Measurements from ENCODE around the gene TAF8.

The TAF8 gene

DNA sequence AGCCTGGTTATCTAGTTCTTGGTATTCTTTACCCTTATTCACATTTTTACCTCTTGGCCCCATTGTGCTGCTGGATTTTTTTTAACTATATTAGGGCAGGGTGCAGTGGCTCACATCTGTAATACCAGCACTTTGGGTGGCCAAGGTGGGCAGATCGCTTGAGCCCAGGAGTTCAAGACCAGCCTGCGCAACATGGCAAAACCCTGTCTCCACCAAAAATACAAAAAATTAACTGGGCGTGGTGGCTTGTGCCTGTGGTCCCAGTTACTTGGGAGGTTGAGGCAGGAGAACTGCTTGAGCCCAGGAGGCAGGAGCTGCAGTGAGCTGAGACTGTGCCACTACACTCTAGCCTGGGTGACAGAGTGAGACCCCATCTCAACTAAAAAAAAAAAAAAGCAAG, 12.2 kb upstream of the TAF8 start:
- POLR2A ChIA-PET (ENCODE audit: low non-redundant PET) = interaction anchor here (0.7 kb wide), 1 partner anchor 18 kb away, joined by 10 read pairs; no protein-coding TSS in a partner anchor
- CTCF ChIA-PET = interaction anchor here (0.6 kb wide), 1 partner anchor 110 kb away, joined by 3 read pairs; no protein-coding TSS in a partner anchor
- H3K27ac ChIP-seq = no peak overlapping the region

DNA sequence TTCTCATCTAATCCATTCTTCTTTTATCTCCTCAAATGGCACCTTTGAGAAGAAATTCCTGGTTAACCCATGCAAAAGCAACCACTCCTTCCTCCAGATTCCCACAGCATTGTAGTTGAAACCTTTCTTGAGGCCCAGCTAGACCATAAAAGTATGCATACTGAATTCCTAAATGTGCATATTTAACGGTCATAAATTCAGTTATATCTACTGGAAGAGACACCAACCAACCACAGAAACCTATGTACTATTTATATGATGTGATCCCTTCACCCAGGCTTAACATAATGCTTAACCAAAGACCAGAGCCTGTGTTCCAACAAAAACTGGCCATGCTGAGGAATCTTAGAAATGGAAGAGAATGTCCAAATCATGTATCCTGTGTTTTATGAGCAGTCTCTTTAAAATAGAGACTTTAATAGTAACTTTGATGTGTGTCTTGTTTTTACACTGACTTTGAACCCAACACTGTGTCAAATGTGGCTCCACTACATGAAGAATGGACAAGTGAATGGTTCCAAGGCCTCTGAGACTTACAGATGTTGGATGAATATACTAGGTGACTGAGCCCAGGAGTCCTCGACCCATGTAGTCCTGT, 11.4 kb upstream of the TAF8 start:
- TF ChIP-seq, protein P1, sequence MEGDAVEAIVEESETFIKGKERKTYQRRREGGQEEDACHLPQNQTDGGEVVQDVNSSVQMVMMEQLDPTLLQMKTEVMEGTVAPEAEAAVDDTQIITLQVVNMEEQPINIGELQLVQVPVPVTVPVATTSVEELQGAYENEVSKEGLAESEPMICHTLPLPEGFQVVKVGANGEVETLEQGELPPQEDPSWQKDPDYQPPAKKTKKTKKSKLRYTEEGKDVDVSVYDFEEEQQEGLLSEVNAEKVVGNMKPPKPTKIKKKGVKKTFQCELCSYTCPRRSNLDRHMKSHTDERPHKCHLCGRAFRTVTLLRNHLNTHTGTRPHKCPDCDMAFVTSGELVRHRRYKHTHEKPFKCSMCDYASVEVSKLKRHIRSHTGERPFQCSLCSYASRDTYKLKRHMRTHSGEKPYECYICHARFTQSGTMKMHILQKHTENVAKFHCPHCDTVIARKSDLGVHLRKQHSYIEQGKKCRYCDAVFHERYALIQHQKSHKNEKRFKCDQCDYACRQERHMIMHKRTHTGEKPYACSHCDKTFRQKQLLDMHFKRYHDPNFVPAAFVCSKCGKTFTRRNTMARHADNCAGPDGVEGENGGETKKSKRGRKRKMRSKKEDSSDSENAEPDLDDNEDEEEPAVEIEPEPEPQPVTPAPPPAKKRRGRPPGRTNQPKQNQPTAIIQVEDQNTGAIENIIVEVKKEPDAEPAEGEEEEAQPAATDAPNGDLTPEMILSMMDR (conservative IDR thresholded peaks at IDR 0.05; ENCODE audit: low read depth) = no peak
- peak overlapping the region; percentile 18 for H3K27ac ChIP-seq
- ChIA-PET POLR2A (ENCODE audit: low non-redundant PET) (no interaction called here), CTCF (interaction anchor here (0.5 kb wide), 1 partner anchor 99 kb away, joined by 6 read pairs; no protein-coding TSS in a partner anchor)
- DNase-seq (ENCODE audit: low spot score) = no peak

More for the DNA sequence above, 12.2 kb upstream of the TAF8 start:
- DNase-seq (ENCODE audit: low spot score) = no peak
- TF ChIP-seq, protein P1 (conservative IDR thresholded peaks at IDR 0.05; ENCODE audit: low read depth) = no peak

DNA sequence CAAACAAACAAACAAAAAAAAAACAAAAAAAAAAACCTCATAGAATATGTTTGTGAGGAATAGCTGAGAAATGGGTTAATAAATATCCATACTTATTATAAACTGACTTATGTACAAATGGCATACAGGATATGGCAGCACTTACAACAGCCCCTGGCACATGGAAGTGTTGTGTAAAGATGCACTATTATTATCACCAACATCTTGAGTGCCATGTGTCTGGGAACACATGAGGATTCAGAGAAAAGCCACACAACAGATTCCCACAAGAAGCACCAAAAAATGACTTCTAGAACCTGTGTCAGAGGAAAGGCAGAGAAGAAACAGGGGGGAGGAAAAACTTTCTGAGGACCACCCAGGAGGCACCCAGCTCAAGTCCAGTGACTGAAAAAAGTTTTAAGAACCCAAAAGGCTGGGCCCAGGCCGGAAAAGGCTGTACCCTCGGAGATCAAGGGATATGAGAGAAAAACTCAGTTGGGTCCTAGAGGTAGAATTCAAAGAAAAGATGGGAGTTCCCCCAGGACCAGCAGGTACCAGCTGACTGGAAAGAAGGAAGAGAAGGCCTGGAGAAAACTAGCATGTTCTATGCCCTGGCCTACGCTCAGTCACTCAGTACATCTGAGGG, 9.4 kb upstream of the TAF8 start:
- peak overlapping the region; percentile 50; the same call in 1 of the 2 replicates for H3K27ac ChIP-seq
- ChIA-PET CTCF (interaction anchor here (0.8 to 1.2 kb wide), 4 partner anchors 12 to 258 kb away, joined by 3 to 8 read pairs (median 4); partner anchors contain the start of gene MED20), POLR2A (ENCODE audit: low non-redundant PET) (no interaction called here)

DNA sequence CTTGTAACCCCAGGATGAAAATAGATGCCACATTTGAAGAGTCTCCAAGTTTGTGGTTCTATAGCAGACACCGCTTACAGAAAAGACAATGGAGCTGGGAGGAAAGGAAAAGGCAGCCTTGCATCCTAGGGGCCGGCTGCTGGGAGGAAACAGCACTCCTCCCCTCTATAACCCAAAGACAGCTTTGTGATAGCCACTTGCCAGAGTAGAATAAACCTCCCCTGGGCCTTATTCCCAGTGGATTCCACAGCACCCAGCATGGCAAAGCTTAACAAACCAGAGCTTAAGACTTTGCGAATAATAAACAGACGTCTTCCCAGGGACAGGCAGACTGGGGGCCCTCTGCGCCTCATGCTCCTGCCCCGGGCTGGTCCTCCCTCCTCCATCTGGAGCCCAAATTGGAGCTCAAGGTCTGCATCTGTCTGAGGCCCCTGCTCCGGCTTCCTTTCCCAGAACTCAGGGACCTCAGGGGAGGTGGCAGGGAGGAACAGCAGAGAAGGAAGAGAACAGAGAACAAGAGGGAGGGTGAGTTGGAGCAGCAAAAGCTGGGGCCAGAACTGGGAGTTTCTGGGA, 8.8 kb upstream of the TAF8 start:
- DNase-seq (ENCODE audit: low spot score) = no peak
- ChIA-PET CTCF (interaction anchor here (0.6 to 1.2 kb wide), 3 partner anchors 10 to 258 kb away, joined by 3 to 4 read pairs (median 3); no protein-coding TSS in a partner anchor), POLR2A (ENCODE audit: low non-redundant PET) (no interaction called here)
- H3K27ac ChIP-seq = peak overlapping the region; percentile 50
- TF ChIP-seq, protein P1 (conservative IDR thresholded peaks at IDR 0.05; ENCODE audit: low read depth) = no peak

More for the DNA sequence above, 9.4 kb upstream of the TAF8 start:
- TF ChIP-seq, protein P1 (conservative IDR thresholded peaks at IDR 0.05; ENCODE audit: low read depth) = no peak
- no peak for DNase-seq (ENCODE audit: low spot score)

DNA sequence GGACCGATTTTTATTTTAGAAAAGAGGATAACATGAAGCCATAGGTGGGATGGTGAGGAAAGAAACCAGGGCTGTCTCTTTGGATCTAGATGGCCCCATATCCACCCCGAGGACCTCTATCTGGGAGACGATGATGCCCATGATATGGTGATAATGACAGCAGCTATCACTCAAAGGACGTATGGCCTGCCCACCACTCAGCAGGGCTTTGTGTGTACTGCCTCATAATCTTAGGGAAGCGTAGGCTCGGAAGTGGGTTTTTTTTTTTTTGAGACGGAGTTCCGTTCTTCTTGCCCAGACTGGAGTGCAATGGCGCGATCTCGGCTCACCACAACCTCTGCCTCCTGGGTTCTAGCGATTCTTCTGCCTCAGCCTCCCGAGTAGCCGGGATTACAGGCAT, 8.2 kb upstream of the TAF8 start:
- TF ChIP-seq, protein P1 (conservative IDR thresholded peaks at IDR 0.05; ENCODE audit: low read depth) = no peak
- CTCF ChIA-PET = interaction anchor here (1.1 kb wide), 1 partner anchor 195 kb away, joined by 3 read pairs; no protein-coding TSS in a partner anchor
- no peak for DNase-seq (ENCODE audit: low spot score)
- peak overlapping the region; percentile 50 for H3K27ac ChIP-seq
- POLR2A ChIA-PET (ENCODE audit: low non-redundant PET) = no interaction called here

DNA sequence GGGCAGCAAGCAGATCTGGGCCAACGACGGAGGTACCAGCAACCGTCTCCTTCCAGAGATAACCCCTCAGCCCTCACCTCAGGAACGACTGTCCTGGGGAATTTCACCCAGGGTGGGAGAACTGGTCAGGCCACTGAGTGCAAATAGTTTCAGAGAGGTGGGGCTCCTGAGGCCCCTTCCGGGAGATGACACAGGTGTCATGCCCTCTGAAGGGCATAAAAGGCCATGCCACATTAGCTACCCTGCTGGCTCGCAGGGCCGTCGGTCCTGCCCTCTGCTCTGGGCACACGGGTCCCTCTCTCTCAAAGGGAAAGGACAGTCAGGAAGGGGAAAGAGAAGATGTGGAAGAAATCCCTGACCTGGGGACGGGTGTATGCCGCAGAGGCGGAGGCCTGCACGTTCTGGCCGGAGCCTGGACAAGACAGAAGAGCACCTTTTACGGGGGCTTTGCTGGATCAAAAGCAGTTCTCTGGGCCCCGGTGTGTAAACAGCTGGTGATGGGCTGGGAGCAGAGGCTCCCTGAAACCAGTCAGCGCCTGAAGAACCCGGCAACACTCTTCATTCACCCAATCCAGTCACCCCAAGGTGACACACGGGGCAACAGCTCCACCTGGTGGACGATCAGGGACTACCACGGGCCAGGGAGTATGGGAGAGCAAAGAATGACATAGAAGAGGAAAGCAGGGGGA, 6.4 kb upstream of the TAF8 start:
- TF ChIP-seq, protein P1 (conservative IDR thresholded peaks at IDR 0.05; ENCODE audit: low read depth) = peak; percentile 90
- POLR2A ChIA-PET (ENCODE audit: low non-redundant PET) = no interaction called here
- peak overlapping the region; percentile 98 for H3K27ac ChIP-seq
- peak; percentile 86 for DNase-seq (ENCODE audit: low spot score)
- CTCF ChIA-PET = interaction anchor here (0.6 to 2.4 kb wide), 26 partner anchors 10 to 331 kb away, joined by 3 to 14 read pairs (median 5); partner anchors contain the start of genes BYSL, MED20 and USP49
